Fibroblast of the aortic adventitia (primary cell): ENCODE results near the gene TMEM273. TPM values are rescaled to one million over a fixed set of nuclear protein-coding genes. Genes with fewer than 3 reads are reported as not detected.
A peak's percentile ranks its signal among the peaks of the same experiment; 100 is the strongest.

Source experiments
- DNase-seq: peaks from one replicate; pipeline ENCODE4 v3.0.0-alpha.2; 2010; ENCODE audit warnings: low read depth
- H3K4me3 ChIP-seq: 2 replicates; pipeline ENCODE4 v1.5.1; 2011; ENCODE audit warnings: low read depth, mild to moderate bottlenecking, control low read depth, low read length, moderate library complexity
- total RNA-seq: library from RNA; depleted of rRNA; stranded (reverse); fragments of >200 nt; gene quantifications from 2 replicates; pipeline ENCODE4 v1.2.3, GENCODE V29; 2012; ENCODE audit warnings: low replicate concordance
- TF ChIP-seq, protein P1 (sequence below): IDR thresholded peaks from 2 replicates; pipeline ENCODE4 v1.5.1; 2011; ENCODE audit warnings: mild to moderate bottlenecking, low read length, control low read depth, inconsistent platforms; ENCODE audit not compliant: insufficient read depth

The TMEM273 gene
- total RNA-seq, 1 donor = not detected

DNA sequence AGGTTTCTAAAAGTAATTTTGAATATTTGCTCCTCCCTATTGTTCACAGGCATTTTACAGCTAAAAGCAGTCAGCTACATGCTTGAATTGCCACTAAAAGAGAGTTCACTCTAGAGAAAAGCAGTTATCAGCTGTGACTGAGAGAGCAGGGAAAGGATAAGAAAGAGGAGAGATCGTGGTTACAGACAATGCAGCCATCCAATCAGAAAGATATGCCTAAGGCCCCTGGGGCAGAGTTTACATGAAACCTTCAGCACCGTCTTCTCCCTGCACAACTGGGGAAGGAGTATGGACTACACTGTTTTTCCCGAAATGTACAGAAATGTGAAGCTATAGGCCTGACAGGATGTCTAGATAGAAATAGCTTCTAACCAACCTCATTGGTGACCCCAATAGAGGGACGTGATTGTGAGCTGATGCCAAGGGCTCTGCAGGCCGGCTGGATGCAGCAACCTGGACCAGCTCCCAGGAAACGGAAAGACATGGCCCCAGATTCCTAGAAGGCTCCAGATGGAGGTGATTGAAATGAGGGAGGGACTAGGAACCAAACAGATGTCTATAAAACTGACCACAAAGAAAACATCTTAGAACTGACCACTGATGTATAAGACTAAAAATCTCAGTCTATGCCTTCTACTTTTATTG lies 69.6 kb downstream of the TMEM273 start:
- TF ChIP-seq, protein P1, sequence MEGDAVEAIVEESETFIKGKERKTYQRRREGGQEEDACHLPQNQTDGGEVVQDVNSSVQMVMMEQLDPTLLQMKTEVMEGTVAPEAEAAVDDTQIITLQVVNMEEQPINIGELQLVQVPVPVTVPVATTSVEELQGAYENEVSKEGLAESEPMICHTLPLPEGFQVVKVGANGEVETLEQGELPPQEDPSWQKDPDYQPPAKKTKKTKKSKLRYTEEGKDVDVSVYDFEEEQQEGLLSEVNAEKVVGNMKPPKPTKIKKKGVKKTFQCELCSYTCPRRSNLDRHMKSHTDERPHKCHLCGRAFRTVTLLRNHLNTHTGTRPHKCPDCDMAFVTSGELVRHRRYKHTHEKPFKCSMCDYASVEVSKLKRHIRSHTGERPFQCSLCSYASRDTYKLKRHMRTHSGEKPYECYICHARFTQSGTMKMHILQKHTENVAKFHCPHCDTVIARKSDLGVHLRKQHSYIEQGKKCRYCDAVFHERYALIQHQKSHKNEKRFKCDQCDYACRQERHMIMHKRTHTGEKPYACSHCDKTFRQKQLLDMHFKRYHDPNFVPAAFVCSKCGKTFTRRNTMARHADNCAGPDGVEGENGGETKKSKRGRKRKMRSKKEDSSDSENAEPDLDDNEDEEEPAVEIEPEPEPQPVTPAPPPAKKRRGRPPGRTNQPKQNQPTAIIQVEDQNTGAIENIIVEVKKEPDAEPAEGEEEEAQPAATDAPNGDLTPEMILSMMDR = no peak
- no peak for DNase-seq
- no peak overlapping the region for H3K4me3 ChIP-seq

DNA sequence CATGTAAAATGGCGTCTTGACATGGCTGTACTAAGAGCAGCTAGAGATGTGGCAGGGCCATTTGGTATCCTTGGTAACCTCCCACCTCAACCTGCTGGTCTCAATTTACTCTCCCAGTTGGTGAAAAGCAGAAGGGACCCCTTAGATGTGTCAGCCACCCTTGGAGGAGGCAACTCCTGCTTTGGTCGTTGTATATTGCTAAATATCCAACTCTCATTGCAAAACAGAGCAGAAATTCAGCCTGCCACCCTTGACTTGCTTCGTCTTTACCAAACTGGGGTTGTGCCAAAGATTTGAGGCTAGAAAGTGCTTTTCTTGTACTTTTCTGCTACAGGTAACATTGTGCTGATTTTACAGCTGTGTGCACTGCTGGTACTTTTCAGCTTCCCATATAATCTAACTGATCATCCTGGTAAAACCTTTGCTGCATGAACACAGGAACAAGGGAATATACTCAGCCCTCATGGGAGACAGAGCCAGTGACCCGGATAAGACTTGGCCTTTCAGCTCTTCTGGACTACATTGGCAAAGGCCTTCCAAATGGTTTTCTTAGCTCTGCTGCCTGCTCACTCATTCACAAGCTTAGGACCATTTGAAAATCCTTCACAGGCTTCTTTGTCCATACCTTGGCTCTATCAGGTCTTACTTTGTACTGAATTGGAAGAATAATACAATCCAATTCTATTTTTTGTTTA lies 70.7 kb downstream of the TMEM273 start:
- TF ChIP-seq, protein P1 = no peak

DNA sequence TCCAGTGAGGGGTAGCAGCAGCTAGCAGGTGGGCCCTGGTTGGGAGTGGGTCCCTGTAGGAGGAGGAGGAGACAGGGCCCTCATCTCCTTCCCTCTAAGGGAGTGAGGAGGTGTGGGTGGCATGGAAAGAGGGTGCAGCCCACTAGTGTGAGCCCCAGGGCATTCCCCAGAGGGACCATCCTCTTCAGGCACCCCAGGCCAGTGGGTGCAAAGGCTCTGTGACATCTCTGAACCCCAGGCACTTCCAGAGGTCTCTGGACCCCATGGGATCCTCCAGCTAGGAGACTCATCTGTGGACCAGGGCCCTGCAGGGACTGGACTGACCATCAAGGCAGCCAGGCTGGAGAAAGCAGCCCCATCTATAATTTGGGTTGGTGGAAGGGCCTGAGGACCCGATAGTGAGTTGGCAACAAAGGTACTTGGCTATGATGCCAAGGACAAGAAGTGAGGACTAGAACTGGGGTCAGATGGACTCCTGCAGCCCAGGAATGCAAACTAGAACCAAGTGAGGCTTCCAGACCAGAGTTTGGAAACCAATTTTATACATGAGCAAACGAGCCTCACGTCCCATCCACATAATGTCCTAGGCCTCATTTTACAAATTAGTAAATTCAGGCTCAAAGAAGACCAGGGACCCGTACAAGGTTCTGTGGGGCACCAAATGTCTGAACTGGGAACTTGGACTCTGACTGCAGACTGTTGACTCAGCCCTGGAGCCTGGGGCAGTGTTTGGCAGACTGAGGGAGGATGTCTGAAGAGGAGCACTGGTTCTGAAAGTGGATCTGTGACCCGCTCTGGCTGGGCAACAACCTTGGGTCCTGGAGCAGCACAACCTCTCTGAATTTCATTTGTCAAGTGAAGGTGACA lies 71.4 kb downstream of the TMEM273 start:
- TF ChIP-seq, protein P1 = no peak
- no peak for DNase-seq

More for the DNA sequence above, 70.7 kb downstream of the TMEM273 start:
- no peak overlapping the region for H3K4me3 ChIP-seq
- no peak for DNase-seq

DNA sequence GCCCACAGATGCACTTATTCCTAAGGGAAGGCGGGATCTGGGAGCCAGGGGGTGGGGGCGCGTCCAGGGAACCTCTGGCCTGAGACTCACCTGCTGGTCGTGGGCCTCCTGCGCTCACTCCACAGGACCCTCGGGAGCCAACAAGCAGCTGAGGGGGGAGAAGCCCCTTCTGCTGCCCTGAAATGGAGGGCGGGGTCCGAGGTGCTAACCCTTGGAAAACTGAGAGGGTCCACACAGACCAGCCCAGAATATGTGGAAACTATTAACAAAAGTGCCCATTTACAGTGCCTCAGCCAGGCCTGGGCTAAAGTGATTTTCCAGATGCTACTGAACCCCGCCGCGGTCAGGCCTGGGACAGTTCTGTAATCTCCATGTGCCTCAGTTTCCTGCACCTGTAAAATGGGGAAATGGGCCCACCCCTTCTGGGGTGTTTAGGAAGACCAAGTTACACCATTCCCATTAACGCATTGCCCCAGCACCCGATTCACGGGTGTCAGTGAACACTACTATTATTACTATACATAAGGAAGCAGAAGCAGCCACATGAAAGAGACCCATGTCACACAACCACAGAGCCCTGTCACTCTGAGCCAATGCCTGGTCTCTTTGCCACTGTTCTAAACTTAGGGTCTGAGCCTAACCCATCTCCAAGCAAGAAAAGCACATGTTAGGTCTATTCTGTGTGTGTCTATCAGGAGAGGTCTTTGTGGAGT lies 72.2 kb downstream of the TMEM273 start:
- TF ChIP-seq, protein P1 = no peak
- DNase-seq = no peak
- peak overlapping the region; percentile 53 for H3K4me3 ChIP-seq

More for the DNA sequence above, 71.4 kb downstream of the TMEM273 start:
- no peak overlapping the region for H3K4me3 ChIP-seq

- H3K4me3 ChIP-seq = peak within 1 kb of the TSS; percentile 75
- peak; percentile 61 for DNase-seq
- TF ChIP-seq, protein P1 = no peak
Observed at GRCh38 chr10:49115015-49115795, 73.0 kb downstream of the TMEM273 start, which contains the start of gene VSTM4. Gene VSTM4 (minus strand): TSS chr10:49115522. CDS start chr10:49115485, 37 bp downstream.
